Smooth muscle cell (in vitro differentiated cells): ENCODE measurements around the gene NTMT2. TPM values are rescaled to one million over a fixed set of nuclear protein-coding genes. Genes with fewer than 3 reads are reported as not detected.

Experiments
- DNase-seq: peaks from one replicate; lab custom pipeline; 2025; ENCODE audit not compliant: unreplicated experiment; lab: John Stamatoyannopoulos, UW
- H2AFZ ChIP-seq: fragments of 200-600 bp; sonication (generic); 2 replicates; pipeline ENCODE4 v1.6.0; 2016; ENCODE audit warnings: antibody characterized with exemption, low read depth, mild to moderate bottlenecking
- H3F3A ChIP-seq: fragments of 200-600 bp; sonication (generic); 2 replicates; pipeline ENCODE4 v1.6.0; 2017; ENCODE audit warnings: antibody characterized with exemption, low read depth
- H3K27ac ChIP-seq: fragments of 200-600 bp; sonication (generic); 2 replicates; pipeline ENCODE4 v1.5.1; 2016; ENCODE audit warnings: low read depth, mild to moderate bottlenecking
- H3K27me3 ChIP-seq: fragments of 200-600 bp; sonication (generic); 2 replicates; pipeline ENCODE4 v1.6.1; 2016; ENCODE audit warnings: low read depth, mild to moderate bottlenecking
- H3K36me3 ChIP-seq: fragments of 200-600 bp; sonication (generic); 2 replicates; pipeline ENCODE4 v1.5.1; 2016; ENCODE audit warnings: low read depth
- H3K4me1 ChIP-seq: fragments of 200-600 bp; sonication (generic); 2 replicates; pipeline ENCODE4 v1.5.1; 2016; ENCODE audit warnings: low read depth
- H3K4me2 ChIP-seq: fragments of 200-600 bp; sonication (generic); 2 replicates; pipeline ENCODE4 v1.6.0; 2016; ENCODE audit warnings: mild to moderate bottlenecking
- H3K4me3 ChIP-seq: fragments of 200-600 bp; sonication (generic); 2 replicates; pipeline ENCODE4 v1.5.1; 2016; ENCODE audit warnings: mild to moderate bottlenecking
- H3K79me2 ChIP-seq: fragments of 200-600 bp; sonication (generic); 2 replicates; pipeline ENCODE4 v1.6.0; 2016; ENCODE audit warnings: low read depth, mild to moderate bottlenecking
- H3K9ac ChIP-seq: fragments of 200-600 bp; sonication (generic); 2 replicates; pipeline ENCODE4 v1.6.0; 2016; ENCODE audit warnings: low read depth
- H3K9me3 ChIP-seq: fragments of 200-600 bp; sonication (generic); replicated peaks from 2 replicates; pipeline ENCODE4 v1.5.1; 2016; ENCODE audit warnings: low read depth
- H4K20me1 ChIP-seq: fragments of 200-600 bp; sonication (generic); 2 replicates; pipeline ENCODE4 v1.6.0; 2016; ENCODE audit warnings: low read depth
- WGBS: methylation state at CpG from one replicate; pipeline ENCODE4 v1.1.7; 2016; ENCODE audit warnings: low lambda C conversion rate; 5-methylcytosine and 5-hydroxymethylcytosine counted together
- polyA plus RNA-seq: library from polyadenylated mRNA; unstranded; fragments of >200 nt; fragmentation: Nextera tagmentation; extraction: Ambion mirVana; gene quantifications from 2 replicates; pipeline ENCODE4 v1.2.1, GENCODE V29; 2016
- total RNA-seq: library from RNA; depleted of rRNA; stranded (reverse); fragments of >200 nt; gene quantifications from 2 replicates; pipeline ENCODE4 v1.2.3, GENCODE V29; 2014
- TF ChIP-seq, protein P1 (sequence below): fragments of 200-600 bp; sonication (generic); IDR thresholded peaks from 2 replicates; pipeline ENCODE4 v1.5.1; 2017; ENCODE audit warnings: borderline replicate concordance, mild to moderate bottlenecking, antibody characterized with exemption; ENCODE audit not compliant: insufficient read depth, poor library complexity, severe bottlenecking

Gene NTMT2
- total and polyA plus RNA-seq, 2 experiments from 2014 or later = 0.21 TPM; not detected in 1

DNA sequence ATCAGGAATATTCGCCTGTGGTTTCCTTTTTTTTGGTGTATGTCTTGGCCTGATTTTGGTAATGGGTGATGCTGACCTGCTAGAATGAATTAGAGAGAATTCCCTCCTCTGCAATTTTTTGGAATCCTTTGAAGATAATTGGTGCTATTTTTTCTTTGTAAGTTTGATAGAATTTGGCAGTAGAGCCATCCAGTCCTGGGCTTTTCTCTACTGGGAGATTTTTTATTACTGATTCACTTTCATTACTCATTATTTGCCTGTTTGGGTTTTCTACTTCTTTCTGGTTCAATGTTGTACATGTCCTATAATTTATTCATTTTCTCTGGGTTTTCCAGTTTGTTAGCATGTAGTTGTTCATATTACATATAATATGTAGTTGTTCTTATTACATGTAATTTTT, 48.7 kb downstream of the NTMT2 start:
- Histone ChIP-seq H3K27ac (no peak overlapping the region), H2AFZ (no peak overlapping the region), H3K4me1 (no peaks in the 10 kb centered on the region), H3K9ac (no peak overlapping the region), H3F3A (no peaks in the 10 kb centered on the region), H3K36me3 (no peaks in the 10 kb centered on the region), H3K4me2 (no peak overlapping the region), H4K20me1 (no peaks in the 10 kb centered on the region), H3K4me3 (no peak overlapping the region), H3K79me2 (no peaks in the 10 kb centered on the region), H3K9me3 (no peaks in the 10 kb centered on the region), H3K27me3 (no peaks in the 10 kb centered on the region)
- DNase-seq = no peak
- WGBS = 84% methylated on average over 1 of the region's 1 CpG
- TF ChIP-seq, protein P1, sequence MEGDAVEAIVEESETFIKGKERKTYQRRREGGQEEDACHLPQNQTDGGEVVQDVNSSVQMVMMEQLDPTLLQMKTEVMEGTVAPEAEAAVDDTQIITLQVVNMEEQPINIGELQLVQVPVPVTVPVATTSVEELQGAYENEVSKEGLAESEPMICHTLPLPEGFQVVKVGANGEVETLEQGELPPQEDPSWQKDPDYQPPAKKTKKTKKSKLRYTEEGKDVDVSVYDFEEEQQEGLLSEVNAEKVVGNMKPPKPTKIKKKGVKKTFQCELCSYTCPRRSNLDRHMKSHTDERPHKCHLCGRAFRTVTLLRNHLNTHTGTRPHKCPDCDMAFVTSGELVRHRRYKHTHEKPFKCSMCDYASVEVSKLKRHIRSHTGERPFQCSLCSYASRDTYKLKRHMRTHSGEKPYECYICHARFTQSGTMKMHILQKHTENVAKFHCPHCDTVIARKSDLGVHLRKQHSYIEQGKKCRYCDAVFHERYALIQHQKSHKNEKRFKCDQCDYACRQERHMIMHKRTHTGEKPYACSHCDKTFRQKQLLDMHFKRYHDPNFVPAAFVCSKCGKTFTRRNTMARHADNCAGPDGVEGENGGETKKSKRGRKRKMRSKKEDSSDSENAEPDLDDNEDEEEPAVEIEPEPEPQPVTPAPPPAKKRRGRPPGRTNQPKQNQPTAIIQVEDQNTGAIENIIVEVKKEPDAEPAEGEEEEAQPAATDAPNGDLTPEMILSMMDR = no peak

DNA sequence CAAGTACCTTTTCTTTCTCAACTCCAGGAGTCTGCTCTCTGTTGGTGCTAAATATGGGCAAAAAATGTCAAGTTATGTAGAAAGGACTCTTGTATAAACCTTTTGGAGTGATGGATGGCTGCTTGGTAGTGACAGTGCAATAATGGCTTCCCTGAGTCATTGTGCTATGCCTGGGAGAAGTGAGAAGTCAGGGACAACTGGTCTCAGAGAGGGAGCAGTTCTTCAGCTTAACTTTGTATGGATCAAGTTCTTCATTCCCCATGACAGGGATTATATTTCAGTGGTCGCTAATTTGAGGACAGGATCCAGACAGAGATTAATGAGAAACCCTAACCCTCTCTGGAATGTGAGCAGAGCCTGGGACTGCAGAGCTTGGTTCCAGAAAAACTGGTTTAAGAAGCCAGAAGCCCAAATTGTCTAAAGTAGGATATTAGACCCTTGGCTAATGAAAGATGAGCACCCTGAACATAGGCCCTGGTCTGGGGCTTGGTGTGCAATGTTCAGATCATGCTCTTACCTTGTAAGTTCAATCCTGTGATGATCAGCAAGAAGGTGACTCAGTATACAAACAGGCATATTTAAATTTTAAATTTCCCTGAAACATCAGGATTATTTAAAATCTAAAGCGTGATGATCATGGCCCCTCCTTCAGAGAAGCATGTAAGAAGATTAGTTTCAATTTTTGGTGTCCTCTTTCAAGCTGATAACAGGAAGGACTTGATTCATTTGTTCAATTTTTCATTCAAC, 50.9 kb downstream of the NTMT2 start:
- Histone ChIP-seq H3F3A (no peaks in the 10 kb centered on the region), H3K9me3 (no peaks in the 10 kb centered on the region), H2AFZ (no peak overlapping the region), H3K9ac (no peak overlapping the region), H3K36me3 (no peaks in the 10 kb centered on the region), H3K79me2 (no peaks in the 10 kb centered on the region), H3K4me3 (no peak overlapping the region), H3K27me3 (no peaks in the 10 kb centered on the region), H3K27ac (no peak overlapping the region), H3K4me1 (no peaks in the 10 kb centered on the region), H3K4me2 (no peak overlapping the region), H4K20me1 (no peaks in the 10 kb centered on the region)
- WGBS = 56% methylated on average over 2 of the region's 2 CpGs
- DNase-seq = no peak
- TF ChIP-seq, protein P1 = no peak

DNA sequence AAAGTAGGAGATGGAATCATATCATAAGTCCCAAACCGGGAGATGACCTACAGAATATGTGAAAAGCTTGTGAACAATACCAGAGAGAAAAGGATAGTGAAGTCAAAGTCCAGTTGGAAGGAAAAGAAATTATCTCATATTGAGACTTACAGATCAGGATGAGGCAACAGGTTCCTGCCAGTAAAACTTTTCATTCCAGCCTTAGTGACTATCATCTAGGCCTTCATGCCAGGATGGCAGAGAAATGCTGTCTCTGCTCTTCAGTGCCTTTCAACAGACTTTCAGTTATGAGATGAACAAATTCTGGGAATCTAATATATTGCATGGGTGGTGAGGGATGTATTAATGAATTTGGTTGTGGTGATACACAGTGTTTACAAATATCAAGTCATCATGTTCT, 52.3 kb downstream of the NTMT2 start:
- Histone ChIP-seq H2AFZ (no peak overlapping the region), H3K4me3 (no peak overlapping the region), H3K4me2 (no peak overlapping the region), H4K20me1 (no peaks in the 10 kb centered on the region), H3K27me3 (no peaks in the 10 kb centered on the region), H3F3A (no peaks in the 10 kb centered on the region), H3K27ac (no peak overlapping the region), H3K4me1 (no peaks in the 10 kb centered on the region), H3K36me3 (no peaks in the 10 kb centered on the region), H3K79me2 (no peaks in the 10 kb centered on the region), H3K9me3 (no peaks in the 10 kb centered on the region), H3K9ac (no peak overlapping the region)
- WGBS = 94% methylated on average over 1 of the region's 1 CpG
- no peak for DNase-seq
- TF ChIP-seq, protein P1 = no peak

DNA sequence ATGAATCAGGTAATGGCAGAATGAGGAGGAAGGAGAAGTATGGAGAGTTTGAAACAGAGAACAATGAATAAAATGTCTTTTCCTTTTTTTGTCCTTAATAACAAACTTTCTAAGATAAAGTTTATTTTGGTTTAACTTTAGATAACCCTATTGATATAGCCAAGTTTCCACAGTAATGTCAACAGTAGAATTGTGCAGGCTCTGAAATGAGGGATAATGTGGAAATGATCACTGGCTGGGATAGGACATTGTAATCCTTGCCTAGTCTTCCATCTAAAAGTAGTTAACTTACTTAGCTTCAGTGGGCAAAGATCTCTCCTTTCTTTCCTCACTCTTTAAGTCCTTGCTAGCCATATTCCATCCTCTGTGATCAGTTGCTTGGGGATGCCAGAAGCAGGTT, 52.8 kb downstream of the NTMT2 start:
- H3F3A ChIP-seq = no peaks in the 10 kb centered on the region
- no peak overlapping the region for H3K4me3 ChIP-seq
- no peak overlapping the region for H3K4me2 ChIP-seq
- H4K20me1 ChIP-seq = no peaks in the 10 kb centered on the region
- H3K9me3 ChIP-seq = no peaks in the 10 kb centered on the region
- no peaks in the 10 kb centered on the region for H3K4me1 ChIP-seq
- H3K36me3 ChIP-seq = no peaks in the 10 kb centered on the region
- H2AFZ ChIP-seq = no peak overlapping the region
- no peak overlapping the region for H3K9ac ChIP-seq
- TF ChIP-seq, protein P1 = no peak
- DNase-seq = no peak
- no peak overlapping the region for H3K27ac ChIP-seq
- no peaks in the 10 kb centered on the region for H3K79me2 ChIP-seq
- H3K27me3 ChIP-seq = no peaks in the 10 kb centered on the region
